Measurements from ENCODE around the gene WDR31.

WDR31 gene

DNA sequence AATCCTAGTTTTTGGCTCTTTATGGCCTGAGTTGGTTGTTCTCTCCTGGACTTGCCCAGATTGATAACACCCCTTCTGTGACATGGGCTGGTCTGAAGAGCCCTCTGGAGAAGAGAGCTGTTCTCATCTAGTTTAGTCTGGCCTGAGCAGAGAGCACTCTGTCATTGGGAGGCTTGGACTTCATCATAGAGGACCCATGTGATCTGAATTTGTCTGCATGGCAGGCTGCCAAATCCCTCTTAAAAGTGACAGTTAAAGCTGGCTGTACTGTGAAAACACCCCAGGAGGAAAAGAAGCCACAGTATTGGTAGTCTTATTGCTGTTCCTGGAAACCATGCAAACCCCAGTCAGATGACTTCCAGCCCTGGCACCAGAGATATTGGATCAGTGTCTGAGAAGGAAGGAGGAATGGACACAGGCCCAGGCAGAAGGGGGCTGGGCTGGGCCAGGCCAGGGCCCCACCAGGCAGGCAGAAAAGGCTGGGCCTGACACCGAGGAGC is 3.7 kb upstream of the WDR31 start:
- H3K4me1 ChIP-seq (ENCODE audit: control extremely low read depth in 1 of 4, control insufficient read depth in 4 of 4, insufficient read depth in 4 of 4, low read length in 3 of 4): peaks cover 15 to 80% (median 55%) of the 10 kb centered on the region in 4 experiments
- peak overlapping the region in 2 of 7 experiments; percentile 7 for H3K4me3 ChIP-seq (ENCODE audit: control insufficient read depth in 1 of 7, extremely low read depth in 1 of 7, insufficient read depth in 4 of 7, low read depth in 2 of 7, low read length in 6 of 7)
- no CpG with 5 or more reads among the region's 1 CpG for WGBS (ENCODE audit: insufficient coverage)
- ChIA-PET CTCF (interaction anchor here (1.3 kb wide), 1 partner anchor 62 kb away, joined by 3 read pairs; no protein-coding TSS in a partner anchor), POLR2A (no interaction called here)
- DNase-seq: peak; percentile 81 to 95 (median 93)
- peak overlapping the region; percentile 47 to 73 for H3K27ac ChIP-seq (ENCODE audit: insufficient read depth in 1 of 2, low read depth in 1 of 2, low read length in 2 of 2, poor library complexity in 1 of 2, severe bottlenecking in 2 of 2)
- no peaks in the 10 kb centered on the region for H3K27me3 ChIP-seq (replicated peaks in 2 of 5; ENCODE audit: control insufficient read depth in 4 of 5, insufficient read depth in 5 of 5, low read length in 4 of 5)
- no peaks in the 10 kb centered on the region for H3K36me3 ChIP-seq (ENCODE audit: control insufficient read depth in 4 of 4, insufficient read depth in 4 of 4, low read length in 3 of 4)
- no peaks in the 10 kb centered on the region for H3K9me3 ChIP-seq (ENCODE audit: control extremely low read depth in 1 of 5, control insufficient read depth in 4 of 5, insufficient read depth in 2 of 5, low read depth in 1 of 5, low read length in 4 of 5)

DNA sequence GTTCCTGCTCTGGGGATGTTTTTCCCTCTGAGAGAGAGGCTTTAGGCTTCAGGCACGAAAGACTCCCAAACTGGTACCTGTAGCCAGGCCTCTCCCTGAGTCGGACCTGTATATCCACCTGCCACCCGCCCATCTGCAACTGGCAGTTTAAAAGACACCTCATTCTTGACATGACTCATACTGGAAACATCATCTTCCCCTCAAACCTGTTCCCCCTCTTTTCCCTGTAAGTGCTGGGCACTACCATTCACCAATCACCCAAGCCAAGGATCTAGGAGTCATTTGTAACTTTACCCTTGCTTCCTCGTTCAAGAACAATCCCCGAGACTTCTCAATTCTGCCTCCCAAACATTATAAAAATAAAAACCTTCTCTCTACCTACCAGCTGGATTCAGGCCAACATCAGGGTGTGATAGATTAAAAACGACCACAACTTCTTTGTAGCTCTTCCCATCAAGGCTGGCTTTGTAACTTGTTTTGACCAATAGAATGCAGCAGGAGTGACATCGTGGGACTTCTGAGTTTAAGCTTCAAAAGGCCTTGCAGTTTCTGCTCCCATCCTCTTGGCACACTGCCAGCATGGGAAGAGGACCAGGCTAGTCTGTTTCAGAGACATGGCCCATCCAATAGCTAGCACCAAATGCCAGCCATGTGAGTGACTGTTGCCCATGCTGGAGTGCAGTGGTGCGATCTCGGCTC is 1.8 kb upstream of the WDR31 start:
- Histone ChIP-seq H3K9me3 (ENCODE audit: control extremely low read depth in 1 of 5, control insufficient read depth in 4 of 5, insufficient read depth in 2 of 5, low read depth in 1 of 5, low read length in 4 of 5) (no peaks in the 10 kb centered on the region), H3K4me3 (ENCODE audit: control insufficient read depth in 1 of 7, extremely low read depth in 1 of 7, insufficient read depth in 4 of 7, low read depth in 2 of 7, low read length in 6 of 7) (no peak overlapping the region), H3K36me3 (ENCODE audit: control insufficient read depth in 4 of 4, insufficient read depth in 4 of 4, low read length in 3 of 4) (no peaks in the 10 kb centered on the region), H3K27ac (ENCODE audit: insufficient read depth in 1 of 2, low read depth in 1 of 2, low read length in 2 of 2, poor library complexity in 1 of 2, severe bottlenecking in 2 of 2) (no peak overlapping the region), H3K27me3 (replicated peaks in 2 of 5; ENCODE audit: control insufficient read depth in 4 of 5, insufficient read depth in 5 of 5, low read length in 4 of 5) (no peaks in the 10 kb centered on the region), H3K4me1 (ENCODE audit: control extremely low read depth in 1 of 4, control insufficient read depth in 4 of 4, insufficient read depth in 4 of 4, low read length in 3 of 4) (peaks cover 13 to 64% (median 50%) of the 10 kb centered on the region in 4 experiments)
- DNase-seq: peak in 2 of 3 donors; percentile 68 to 75
- CTCF ChIA-PET: interaction anchor here (0.7 to 2.6 kb wide), 3 partner anchors 9 to 34 kb away, joined by 3 to 7 read pairs (median 4); partner anchors contain the start of gene HDHD3
- WGBS (ENCODE audit: insufficient coverage): 67% methylated on average over 8 of the region's 9 CpGs
- POLR2A ChIA-PET: interaction anchor here (2.5 kb wide), 1 partner anchor 8 kb away, joined by 22 read pairs; the partner anchor contains the start of gene BSPRY

DNA sequence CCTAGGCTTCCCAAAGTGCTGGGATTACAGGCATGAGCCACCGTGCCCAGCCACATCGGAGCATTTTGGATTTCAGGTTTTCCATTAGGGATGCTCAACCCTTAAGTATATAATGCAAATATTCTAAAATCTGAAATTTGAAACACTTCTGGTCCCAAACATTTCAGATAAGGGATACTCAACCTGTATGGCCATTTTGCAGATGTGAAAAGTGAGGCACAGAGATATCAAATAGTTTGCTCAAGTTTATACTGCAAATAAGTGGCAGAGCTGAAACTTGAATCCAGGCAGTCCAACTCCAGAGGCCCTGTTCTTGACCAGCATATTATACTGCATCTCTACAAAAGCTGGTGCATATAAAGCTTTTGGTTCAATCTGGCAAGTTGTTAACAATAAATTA is 2.4 kb downstream of the WDR31 start:
- no peak for DNase-seq
- peaks cover 6 to 37% (median 29%) of the 10 kb centered on the region in 4 experiments for H3K4me1 ChIP-seq (ENCODE audit: control extremely low read depth in 1 of 4, control insufficient read depth in 4 of 4, insufficient read depth in 4 of 4, low read length in 3 of 4)
- POLR2A ChIA-PET: no interaction called here
- CTCF ChIA-PET: interaction anchor here (1.2 to 2.0 kb wide), 3 partner anchors 10 to 69 kb away, joined by 4 to 7 read pairs (median 6); no protein-coding TSS in a partner anchor
- no peak overlapping the region for H3K27ac ChIP-seq (ENCODE audit: insufficient read depth in 1 of 2, low read depth in 1 of 2, low read length in 2 of 2, poor library complexity in 1 of 2, severe bottlenecking in 2 of 2)
- no peak overlapping the region for H3K4me3 ChIP-seq (ENCODE audit: control insufficient read depth in 1 of 7, extremely low read depth in 1 of 7, insufficient read depth in 4 of 7, low read depth in 2 of 7, low read length in 6 of 7)
- no peaks in the 10 kb centered on the region for H3K27me3 ChIP-seq (replicated peaks in 2 of 5; ENCODE audit: control insufficient read depth in 4 of 5, insufficient read depth in 5 of 5, low read length in 4 of 5)
- no peaks in the 10 kb centered on the region for H3K9me3 ChIP-seq (ENCODE audit: control extremely low read depth in 1 of 5, control insufficient read depth in 4 of 5, insufficient read depth in 2 of 5, low read depth in 1 of 5, low read length in 4 of 5)
- WGBS (ENCODE audit: insufficient coverage): no CpG with 5 or more reads among the region's 2 CpGs
- no peaks in the 10 kb centered on the region for H3K36me3 ChIP-seq (ENCODE audit: control insufficient read depth in 4 of 4, insufficient read depth in 4 of 4, low read length in 3 of 4)

DNA sequence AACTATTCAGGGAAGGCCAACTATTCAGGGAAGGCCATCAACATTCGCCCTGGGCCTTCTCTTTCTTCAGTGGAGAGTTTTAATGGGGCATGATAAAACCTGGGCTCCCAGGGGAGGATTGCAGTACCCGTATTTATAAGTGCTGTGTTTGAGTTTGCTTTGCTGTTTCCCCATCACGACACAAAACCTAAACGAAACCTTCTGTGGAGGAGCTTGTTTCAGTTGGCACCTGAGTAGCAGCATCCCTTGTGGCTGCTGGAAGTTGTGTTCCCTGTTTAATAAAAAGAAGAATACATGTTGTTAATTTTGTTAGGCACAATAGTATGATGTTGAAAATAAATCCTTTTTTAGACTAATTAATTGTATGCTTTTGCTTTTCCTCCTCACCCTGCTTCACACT is 8.3 kb downstream of the WDR31 start:
- H3K27me3 ChIP-seq (replicated peaks in 2 of 5; ENCODE audit: control insufficient read depth in 4 of 5, insufficient read depth in 5 of 5, low read length in 4 of 5): no peaks in the 10 kb centered on the region
- POLR2A ChIA-PET: no interaction called here
- WGBS (ENCODE audit: insufficient coverage): 100% methylated on average over 3 of the region's 4 CpGs

DNA sequence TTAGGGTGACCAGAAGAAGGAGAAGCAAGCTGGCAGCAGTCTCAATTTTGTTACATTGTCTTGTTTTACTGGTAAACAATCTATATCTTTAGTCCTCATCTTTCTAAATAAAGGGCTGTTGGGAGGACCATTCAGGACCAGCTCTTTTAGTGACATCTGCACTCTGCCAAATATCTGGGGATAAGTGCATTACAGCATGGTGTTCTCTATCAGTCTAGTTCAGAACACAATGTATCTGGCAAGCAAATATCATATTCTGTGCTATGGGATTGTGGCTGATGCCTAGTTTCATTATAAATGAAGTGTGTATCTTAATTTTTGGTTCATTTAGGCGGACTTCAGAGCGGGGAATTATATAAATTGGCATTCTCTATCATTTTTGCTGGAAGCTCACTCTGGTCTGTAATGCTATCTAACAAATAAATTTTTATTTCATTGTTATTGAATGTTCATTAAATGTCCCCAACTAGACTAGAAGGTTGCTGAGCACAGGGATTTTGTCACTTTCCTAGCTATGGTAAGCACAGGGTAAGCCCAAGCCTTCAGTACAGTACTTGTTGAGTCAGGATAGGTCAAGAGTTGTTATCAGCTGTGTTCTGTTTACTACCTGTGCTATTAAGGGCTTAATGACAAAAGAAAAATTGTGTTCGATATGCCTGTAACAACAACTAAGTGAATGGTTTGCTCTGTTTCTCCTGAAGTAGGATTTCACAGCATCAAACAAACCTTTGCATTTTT is 11.9 kb downstream of the WDR31 start:
- Histone ChIP-seq H3K36me3 (ENCODE audit: control insufficient read depth in 4 of 4, insufficient read depth in 4 of 4, low read length in 3 of 4) (no peaks in the 10 kb centered on the region), H3K4me3 (ENCODE audit: control insufficient read depth in 1 of 7, extremely low read depth in 1 of 7, insufficient read depth in 4 of 7, low read depth in 2 of 7, low read length in 6 of 7) (no peak overlapping the region), H3K27me3 (replicated peaks in 2 of 5; ENCODE audit: control insufficient read depth in 4 of 5, insufficient read depth in 5 of 5, low read length in 4 of 5) (no peaks in the 10 kb centered on the region), H3K27ac (ENCODE audit: insufficient read depth in 1 of 2, low read depth in 1 of 2, low read length in 2 of 2, poor library complexity in 1 of 2, severe bottlenecking in 2 of 2) (no peak overlapping the region), H3K9me3 (ENCODE audit: control extremely low read depth in 1 of 5, control insufficient read depth in 4 of 5, insufficient read depth in 2 of 5, low read depth in 1 of 5, low read length in 4 of 5) (no peaks in the 10 kb centered on the region), H3K4me1 (ENCODE audit: control extremely low read depth in 1 of 4, control insufficient read depth in 4 of 4, insufficient read depth in 4 of 4, low read length in 3 of 4) (no peaks in the 10 kb centered on the region)
- no peak for DNase-seq
- ChIA-PET CTCF (interaction anchor here (1.0 to 2.1 kb wide), 5 partner anchors 10 to 328 kb away, joined by 3 to 6 read pairs (median 3); partner anchors contain the start of gene ALAD), POLR2A (interaction anchor here (0.6 kb wide), 1 partner anchor 13 kb away, joined by 3 read pairs; no protein-coding TSS in a partner anchor)
- 100% methylated on average over 1 of the region's 3 CpGs for WGBS (ENCODE audit: insufficient coverage)

More for the DNA sequence above, 8.3 kb downstream of the WDR31 start:
- Histone ChIP-seq H3K4me3 (ENCODE audit: control insufficient read depth in 1 of 7, extremely low read depth in 1 of 7, insufficient read depth in 4 of 7, low read depth in 2 of 7, low read length in 6 of 7) (no peak overlapping the region), H3K36me3 (ENCODE audit: control insufficient read depth in 4 of 4, insufficient read depth in 4 of 4, low read length in 3 of 4) (no peaks in the 10 kb centered on the region), H3K27ac (ENCODE audit: insufficient read depth in 1 of 2, low read depth in 1 of 2, low read length in 2 of 2, poor library complexity in 1 of 2, severe bottlenecking in 2 of 2) (no peak overlapping the region), H3K4me1 (ENCODE audit: control extremely low read depth in 1 of 4, control insufficient read depth in 4 of 4, insufficient read depth in 4 of 4, low read length in 3 of 4) (peaks cover 0 to 9% (median 0%) of the 10 kb centered on the region in 4 experiments), H3K9me3 (ENCODE audit: control extremely low read depth in 1 of 5, control insufficient read depth in 4 of 5, insufficient read depth in 2 of 5, low read depth in 1 of 5, low read length in 4 of 5) (no peaks in the 10 kb centered on the region)
- CTCF ChIA-PET: no interaction called here
- DNase-seq: no peak

DNA sequence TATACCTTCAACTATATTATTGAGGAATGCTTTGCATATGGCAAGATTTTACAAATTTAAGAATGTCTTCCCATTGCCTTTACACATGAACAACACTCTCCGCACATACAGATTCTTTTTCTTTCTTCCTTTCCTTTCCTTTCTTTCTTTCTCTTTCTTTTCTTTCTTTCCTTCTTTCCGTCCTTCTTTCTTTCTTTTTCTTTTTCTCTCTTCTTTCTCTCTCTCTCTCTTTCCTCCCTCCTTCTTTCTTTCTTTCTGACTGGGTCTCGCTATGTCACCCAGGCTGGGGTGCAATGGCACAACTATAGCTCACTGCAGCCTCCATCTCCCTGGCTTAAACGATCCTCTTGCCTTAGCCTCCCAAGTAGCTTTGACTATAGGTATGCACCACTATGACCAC is 13.8 kb downstream of the WDR31 start:
- Histone ChIP-seq H3K9me3 (ENCODE audit: control extremely low read depth in 1 of 5, control insufficient read depth in 4 of 5, insufficient read depth in 2 of 5, low read depth in 1 of 5, low read length in 4 of 5) (no peaks in the 10 kb centered on the region), H3K27me3 (replicated peaks in 2 of 5; ENCODE audit: control insufficient read depth in 4 of 5, insufficient read depth in 5 of 5, low read length in 4 of 5) (no peaks in the 10 kb centered on the region), H3K4me3 (ENCODE audit: control insufficient read depth in 1 of 7, extremely low read depth in 1 of 7, insufficient read depth in 4 of 7, low read depth in 2 of 7, low read length in 6 of 7) (no peak overlapping the region), H3K4me1 (ENCODE audit: control extremely low read depth in 1 of 4, control insufficient read depth in 4 of 4, insufficient read depth in 4 of 4, low read length in 3 of 4) (no peaks in the 10 kb centered on the region), H3K36me3 (ENCODE audit: control insufficient read depth in 4 of 4, insufficient read depth in 4 of 4, low read length in 3 of 4) (peaks cover 0 to 4% (median 0%) of the 10 kb centered on the region in 4 experiments), H3K27ac (ENCODE audit: insufficient read depth in 1 of 2, low read depth in 1 of 2, low read length in 2 of 2, poor library complexity in 1 of 2, severe bottlenecking in 2 of 2) (no peak overlapping the region)
- ChIA-PET POLR2A (no interaction called here), CTCF (interaction anchor here (0.6 to 1.5 kb wide), 4 partner anchors 9 to 329 kb away, joined by 3 to 4 read pairs (median 4); no protein-coding TSS in a partner anchor)
- WGBS (ENCODE audit: insufficient coverage): 100% methylated on average over 3 of the region's 4 CpGs
- DNase-seq: no peak

All from common myeloid progenitor, CD34-positive (primary cell).